Pancreas (tissue), 10 donors: ENCODE results near the gene DERL3. TPM values are rescaled to one million over a fixed set of nuclear protein-coding genes. Genes with fewer than 3 reads are reported as not detected.

Experiments used
- ATAC-seq, 4 donors: fragments of 200-7000 bp; cut with Tn5 transposase; one replicate each; pipeline versions ENCODE4 v1.8.0 to v1.9.1; 2020; ENCODE audit warnings: mild to moderate bottlenecking in 4 of 4, moderate library complexity in 4 of 4
- DNase-seq, 6 donors: peaks; one replicate each; pipeline ENCODE4 v3.0.0-alpha.2; 2020
- FAIRE-seq: peaks from 2 replicates; lab custom pipeline; 2012; peaks lifted over from hg19 to GRCh38; lab: Jason Lieb, UNC
- H3K27ac ChIP-seq, 4 donors: fragments of 200-600 bp; sonication (generic); 1 replicate in 3 of 4; 2 replicates in 1 of 4; pipeline versions ENCODE4 v1.5.0 to v1.8.0; 2020
- H3K27me3 ChIP-seq, 4 donors: fragments of 200-600 bp; one replicate each; pipeline ENCODE4 v1.8.0; 2021
- H3K36me3 ChIP-seq, 3 donors: fragments of 200-600 bp; sonication (generic) in 1 of 3; one replicate each; pipeline versions ENCODE4 v1.5.0 to v1.8.0; 2020 to 2021
- H3K4me1 ChIP-seq, 3 donors: fragments of 200-600 bp; one replicate each; pipeline ENCODE4 v1.8.0; 2021
- H3K4me3 ChIP-seq, 4 donors: fragments of 200-600 bp; sonication (generic) in 2 of 4; one replicate each; pipeline versions ENCODE4 v1.5.0 to v1.8.0; 2020 to 2021
- H3K9me3 ChIP-seq, 4 donors: fragments of 200-600 bp; one replicate each; pipeline ENCODE4 v1.8.0; 2021
- WGBS, 2 donors: extraction: QIAGEN DNeasy Blood & Tissue Kit; methylation state at CpG; one replicate each; pipeline ENCODE4 v1.1.7; 2013; 5-methylcytosine and 5-hydroxymethylcytosine counted together
- intact Hi-C, 3 donors: fragments of 100-400 bp; cut with DNase I; formaldehyde crosslinking; loops; one replicate each; pipeline versions ENCODE4 v1.11.1 to v1.14.2; 2022
- polyA plus RNA-seq, 2 donors: library from polyadenylated mRNA; stranded (reverse); fragments of 200-250 nt; gene quantifications; one replicate each; pipeline ENCODE4 v1.2.3, GENCODE V29; 2013
- total RNA-seq, 6 donors: library from RNA; stranded (reverse); fragmentation: NEBNext Ultra II Directional in 4 of 6; extraction: Animal tissue kit (Norgen Biotek cat#: 25700) in 4 of 6; gene quantifications; one replicate each; pipeline versions ENCODE4 v1.2.1 to v1.2.4, GENCODE V29; 2021 to 2023
- TF ChIP-seq, protein P1 (sequence below), 4 donors: fragments of 200-600 bp; sonication (generic) in 3 of 4; IDR thresholded peaks; one replicate each; pipeline versions ENCODE4 v1.5.0 to v1.8.0; 2021; ENCODE audit warnings: antibody characterized with exemption in 4 of 4
- donor health status: healthy with polysubstance abuse.
- donor health status: DM: no; HTN: no; CAD: no; lungs with moderate emphysema.
- donor health status: DM: no; HTN: no; CAD: no.
- donor health status: control.
- donor health status: control.
- donor health status: Bipolar disorder and iron deficiency.
- donor health status: DM: yes; HTN: yes; CAD: no.
- donor health status: DM: no; HTN: no; CAD: no.
- donor health status: DM: no; HTN: no; CAD: no.
- donor health status: DM: yes; HTN: yes; CAD: no.

The DERL3 gene
- total and polyA plus RNA-seq, 8 donors = 13.0 to 26.5 (median 19.6) TPM

DNA sequence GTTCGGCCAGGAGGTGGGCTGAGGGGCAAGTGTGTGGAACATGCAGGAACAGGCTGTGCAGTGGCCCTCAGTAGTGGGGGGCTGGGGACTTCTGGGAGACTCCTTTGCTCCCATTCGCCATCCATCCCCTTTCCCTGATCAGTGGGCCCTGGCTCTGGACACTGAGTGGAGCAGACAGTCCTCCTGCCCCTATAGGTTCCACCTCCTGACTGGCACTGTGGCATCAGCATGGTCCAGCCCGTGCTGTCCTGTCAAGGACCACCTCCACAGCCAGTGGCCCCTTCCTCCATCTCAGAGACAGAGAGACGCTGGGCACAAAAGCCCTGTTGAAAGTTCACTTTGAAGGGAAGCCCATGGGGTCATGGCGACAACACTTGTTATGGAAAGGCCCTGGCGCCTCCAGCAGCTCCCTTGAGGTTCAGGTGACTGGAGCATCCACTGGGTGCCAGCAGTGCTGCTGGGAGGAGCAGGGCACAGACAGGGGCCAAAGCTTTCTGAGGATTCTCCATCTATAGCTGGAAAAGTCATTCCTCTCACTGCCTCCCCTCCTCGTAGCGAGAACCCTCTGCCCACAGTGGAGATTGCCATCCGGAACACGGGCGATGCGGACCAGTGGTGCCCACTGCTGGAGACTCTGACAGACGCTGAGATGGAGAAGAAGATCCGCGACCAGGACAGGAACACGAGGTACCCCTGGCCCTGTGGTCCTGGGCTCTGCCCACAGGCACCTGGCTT is 5.6 kb downstream of the DERL3 start:
- peaks cover 0 to 13% (median 13%) of the 10 kb centered on the region in 3 donors for H3K4me1 ChIP-seq
- H3K4me3 ChIP-seq = no peak overlapping the region
- ATAC-seq (no peak), DNase-seq (peak in 2 of 6 donors; percentile 44 to 48), FAIRE-seq (no peak)
- TF ChIP-seq, protein P1, sequence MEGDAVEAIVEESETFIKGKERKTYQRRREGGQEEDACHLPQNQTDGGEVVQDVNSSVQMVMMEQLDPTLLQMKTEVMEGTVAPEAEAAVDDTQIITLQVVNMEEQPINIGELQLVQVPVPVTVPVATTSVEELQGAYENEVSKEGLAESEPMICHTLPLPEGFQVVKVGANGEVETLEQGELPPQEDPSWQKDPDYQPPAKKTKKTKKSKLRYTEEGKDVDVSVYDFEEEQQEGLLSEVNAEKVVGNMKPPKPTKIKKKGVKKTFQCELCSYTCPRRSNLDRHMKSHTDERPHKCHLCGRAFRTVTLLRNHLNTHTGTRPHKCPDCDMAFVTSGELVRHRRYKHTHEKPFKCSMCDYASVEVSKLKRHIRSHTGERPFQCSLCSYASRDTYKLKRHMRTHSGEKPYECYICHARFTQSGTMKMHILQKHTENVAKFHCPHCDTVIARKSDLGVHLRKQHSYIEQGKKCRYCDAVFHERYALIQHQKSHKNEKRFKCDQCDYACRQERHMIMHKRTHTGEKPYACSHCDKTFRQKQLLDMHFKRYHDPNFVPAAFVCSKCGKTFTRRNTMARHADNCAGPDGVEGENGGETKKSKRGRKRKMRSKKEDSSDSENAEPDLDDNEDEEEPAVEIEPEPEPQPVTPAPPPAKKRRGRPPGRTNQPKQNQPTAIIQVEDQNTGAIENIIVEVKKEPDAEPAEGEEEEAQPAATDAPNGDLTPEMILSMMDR (IDR thresholded peaks at IDR 0.05) = no peak
- peaks cover 0 to 25% (median 3%) of the 10 kb centered on the region in 3 donors for H3K36me3 ChIP-seq
- 86 to 93% methylated on average over 16 of the region's 16 CpGs for WGBS, 2 donors
- no peak overlapping the region for H3K27ac ChIP-seq
- H3K9me3 ChIP-seq = no peaks in the 10 kb centered on the region
- H3K27me3 ChIP-seq = no peaks in the 10 kb centered on the region
- intact Hi-C loops = no loop called here

DNA sequence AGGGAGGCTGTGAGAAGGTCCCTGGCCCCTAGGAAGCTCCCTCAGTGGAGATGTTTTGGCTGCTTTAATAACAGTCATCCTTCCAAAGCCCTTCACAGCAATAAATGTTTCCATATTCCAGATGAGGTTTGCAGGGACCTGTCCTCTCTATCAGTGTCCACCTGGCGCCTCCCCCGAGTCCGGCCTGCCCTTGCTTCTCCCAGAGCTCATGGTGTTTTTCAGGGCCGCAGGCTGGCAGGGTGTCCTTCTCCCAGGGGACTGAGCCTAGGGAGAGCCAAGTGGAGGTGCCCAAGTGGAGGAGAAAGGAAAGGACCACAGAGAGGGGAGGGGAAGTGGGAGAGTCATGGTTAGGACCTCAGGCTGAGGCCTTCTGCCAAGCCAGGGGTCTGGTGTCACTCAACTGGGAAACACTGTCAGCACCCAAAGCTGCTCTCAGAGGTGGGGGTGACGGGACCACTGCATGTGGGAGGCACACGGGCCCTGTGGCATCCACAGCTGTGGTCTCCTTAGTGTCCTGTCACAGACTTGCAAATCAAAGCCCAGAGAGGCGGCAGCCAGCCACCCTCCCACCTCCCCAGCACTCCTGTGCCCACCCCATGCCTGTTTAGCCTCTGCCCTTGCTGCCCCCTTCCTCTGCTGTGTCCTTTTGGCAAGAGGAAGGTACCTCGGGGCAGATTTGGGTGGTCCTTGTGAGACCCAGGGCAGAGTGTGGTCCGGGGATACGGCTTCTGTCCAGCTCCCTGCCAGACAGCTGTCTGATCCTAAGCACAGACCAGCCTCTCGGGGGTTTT is 6.4 kb downstream of the DERL3 start:
- Histone ChIP-seq H3K4me3 (no peak overlapping the region), H3K4me1 (peaks cover 0 to 13% (median 13%) of the 10 kb centered on the region in 3 donors), H3K36me3 (peaks cover 0 to 28% (median 3%) of the 10 kb centered on the region in 3 donors), H3K9me3 (no peaks in the 10 kb centered on the region), H3K27me3 (no peaks in the 10 kb centered on the region), H3K27ac (no peak overlapping the region)
- DNase-seq (peak in 2 of 6 donors; percentile 46 to 51), ATAC-seq (no peak), FAIRE-seq (no peak)
- TF ChIP-seq, protein P1 (IDR thresholded peaks at IDR 0.05) = no peak
- intact Hi-C loops = no loop called here
- 72 to 85% methylated on average over 11 of the region's 11 CpGs for WGBS, 2 donors

DNA sequence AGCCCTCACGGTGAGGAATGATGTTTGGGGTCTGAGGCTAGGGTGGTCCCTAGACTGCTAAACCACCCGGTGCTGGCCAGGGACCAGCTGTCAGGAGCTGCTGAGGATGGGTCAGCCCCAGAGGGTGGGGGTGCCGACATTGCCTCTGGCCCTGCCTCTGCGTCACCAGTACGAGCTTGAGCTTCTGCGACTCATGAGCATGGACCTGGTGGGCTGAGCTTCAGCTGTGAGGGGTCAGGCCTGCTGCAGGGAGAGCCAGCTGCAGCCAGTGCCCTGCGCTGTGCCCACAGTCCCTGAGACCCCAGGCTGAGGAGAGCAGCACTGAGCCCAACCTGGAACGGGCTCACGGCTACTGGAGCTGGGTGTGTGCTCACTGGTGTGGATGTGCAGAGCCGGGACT is 7.0 kb downstream of the DERL3 start:
- Histone ChIP-seq H3K27ac (no peak overlapping the region), H3K4me3 (no peak overlapping the region), H3K27me3 (no peaks in the 10 kb centered on the region), H3K9me3 (no peaks in the 10 kb centered on the region), H3K4me1 (peaks cover 0 to 13% (median 6%) of the 10 kb centered on the region in 3 donors), H3K36me3 (peaks cover 0 to 34% (median 8%) of the 10 kb centered on the region in 3 donors)
- FAIRE-seq (no peak), DNase-seq (peak in 2 of 6 donors; percentile 49 to 56), ATAC-seq (no peak)
- intact Hi-C loops = no loop called here
- 78 to 83% methylated on average over 10 of the region's 10 CpGs for WGBS, 2 donors
- TF ChIP-seq, protein P1 (IDR thresholded peaks at IDR 0.05) = no peak

DNA sequence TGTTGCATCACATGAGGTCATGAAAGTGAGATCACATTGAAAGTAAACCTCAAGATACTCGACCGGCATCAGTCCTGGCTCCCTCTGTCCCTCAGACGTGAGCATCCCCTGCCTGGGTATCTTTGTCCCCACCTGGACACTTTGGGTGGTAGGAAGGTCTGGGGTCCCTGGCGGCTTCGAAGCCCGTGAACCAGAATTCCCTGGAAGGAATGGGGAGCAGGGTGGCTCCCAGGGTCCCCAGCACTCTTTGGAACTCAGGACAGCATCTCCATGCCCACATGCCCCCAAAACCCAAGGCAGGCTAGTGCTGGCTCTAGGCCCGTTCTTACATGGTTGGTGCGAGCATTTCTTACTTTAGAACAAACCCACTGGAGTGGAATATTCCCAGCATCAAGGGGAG is 7.5 kb downstream of the DERL3 start:
- TF ChIP-seq, protein P1 (IDR thresholded peaks at IDR 0.05) = no peak
- intact Hi-C loops = no loop called here
- no peaks in the 10 kb centered on the region for H3K9me3 ChIP-seq
- DNase-seq (peak in 1 of 6 donors; percentile 39), FAIRE-seq (no peak), ATAC-seq (no peak)
- H3K27ac ChIP-seq = no peak overlapping the region
- no peaks in the 10 kb centered on the region for H3K27me3 ChIP-seq
- H3K4me1 ChIP-seq = peaks cover 0 to 13% (median 6%) of the 10 kb centered on the region in 3 donors
- WGBS, 2 donors = 84 to 92% methylated on average over 8 of the region's 8 CpGs
- no peak overlapping the region for H3K4me3 ChIP-seq
- peaks cover 0 to 39% (median 9%) of the 10 kb centered on the region in 3 donors for H3K36me3 ChIP-seq
